H7 (cell line): ENCODE data around the gene C16orf86. TPM values are rescaled to one million over a fixed set of nuclear protein-coding genes. Genes with fewer than 3 reads are reported as not detected.

Experiments
- DNase-seq: peaks from one replicate; pipeline ENCODE4 v3.0.0; 2012
- H3K27me3 ChIP-seq: 2 replicates; pipeline ENCODE4 v1.6.0; 2011; ENCODE audit warnings: mild to moderate bottlenecking, low read length; ENCODE audit not compliant: control insufficient read depth, insufficient read depth
- H3K36me3 ChIP-seq: replicated peaks from 2 replicates; pipeline ENCODE4 v1.5.1; 2011; ENCODE audit warnings: low read length; ENCODE audit not compliant: control insufficient read depth, insufficient read depth
- H3K4me3 ChIP-seq: 2 replicates; pipeline ENCODE4 v1.5.1; 2011; ENCODE audit warnings: low read depth, mild to moderate bottlenecking, control low read depth, low read length, moderate library complexity; ENCODE audit not compliant: insufficient read depth
- total RNA-seq: library from RNA; depleted of rRNA; stranded (reverse); fragments of >200 nt; shearing (Covaris generic); gene quantifications from 2 replicates; pipeline ENCODE4 v1.2.3, GENCODE V29; 2014

Gene C16orf86
- total RNA-seq, 1 experiment from 2014 or later: 9.0 TPM

DNA sequence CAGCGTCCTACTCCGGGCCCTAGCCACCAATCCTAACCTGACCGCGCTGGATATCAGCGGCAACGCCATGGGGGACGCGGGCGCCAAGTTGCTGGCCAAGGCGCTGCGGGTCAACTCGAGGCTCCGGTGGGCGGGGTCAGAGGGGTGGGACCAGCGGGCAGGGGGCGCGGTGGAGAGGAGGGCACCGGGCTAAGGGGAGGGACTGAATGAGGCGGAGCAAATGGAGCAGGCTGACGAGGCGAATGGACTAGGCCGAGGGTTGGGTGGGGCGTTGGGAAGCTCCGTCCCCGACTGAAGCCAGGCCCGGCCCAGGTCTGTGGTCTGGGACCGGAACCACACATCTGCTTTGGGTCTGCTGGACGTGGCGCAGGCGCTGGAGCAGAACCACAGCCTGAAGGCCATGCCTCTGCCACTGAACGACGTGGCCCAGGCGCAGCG lies 17.1 kb upstream of the C16orf86 start:
- DNase-seq: peak; percentile 99
- peak overlapping the region; percentile 9; the same call in 1 of the 2 replicates for H3K4me3 ChIP-seq
- H3K27me3 ChIP-seq: peaks cover 83% of the 10 kb centered on the region
- peaks cover 4% of the 10 kb centered on the region for H3K36me3 ChIP-seq

- no peak overlapping the region for H3K4me3 ChIP-seq
Measured at GRCh38 chr16:67650023-67650422, 16.6 kb upstream of the C16orf86 start.

DNA sequence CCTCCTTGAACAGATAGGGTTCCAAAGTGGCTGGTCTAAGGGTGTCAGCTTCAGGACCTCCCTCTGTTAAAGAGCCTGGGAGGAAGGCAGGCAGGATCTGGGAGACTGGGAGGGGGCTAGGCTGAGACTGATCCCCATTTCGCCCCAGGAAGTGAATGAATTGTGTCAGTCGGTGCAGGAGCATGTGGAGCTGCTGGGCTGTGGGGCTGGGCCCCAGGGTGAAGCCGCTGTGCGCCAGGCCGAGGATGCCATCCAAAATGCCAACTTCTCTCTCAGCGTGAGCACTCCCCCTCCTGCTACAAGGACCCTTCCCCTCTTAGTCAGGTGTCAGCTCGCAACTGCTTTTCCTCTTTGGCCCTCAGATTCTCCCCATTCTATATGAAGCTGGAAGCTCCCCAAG lies 15.6 kb upstream of the C16orf86 start:
- Histone ChIP-seq H3K27me3 (peaks cover 83% of the 10 kb centered on the region), H3K4me3 (no peak overlapping the region), H3K36me3 (peaks cover 5% of the 10 kb centered on the region)
- no peak for DNase-seq

More at GRCh38 chr16:67650023-67650422, 16.6 kb upstream of the C16orf86 start:
- peaks cover 87% of the 10 kb centered on the region for H3K27me3 ChIP-seq
- no peak for DNase-seq
- H3K36me3 ChIP-seq: peaks cover 5% of the 10 kb centered on the region

- no peak for DNase-seq
- Histone ChIP-seq H3K36me3 (peaks cover 5% of the 10 kb centered on the region), H3K4me3 (no peak overlapping the region), H3K27me3 (peaks cover 79% of the 10 kb centered on the region)
Measured at GRCh38 chr16:67651847-67652246, 14.8 kb upstream of the C16orf86 start.

DNA sequence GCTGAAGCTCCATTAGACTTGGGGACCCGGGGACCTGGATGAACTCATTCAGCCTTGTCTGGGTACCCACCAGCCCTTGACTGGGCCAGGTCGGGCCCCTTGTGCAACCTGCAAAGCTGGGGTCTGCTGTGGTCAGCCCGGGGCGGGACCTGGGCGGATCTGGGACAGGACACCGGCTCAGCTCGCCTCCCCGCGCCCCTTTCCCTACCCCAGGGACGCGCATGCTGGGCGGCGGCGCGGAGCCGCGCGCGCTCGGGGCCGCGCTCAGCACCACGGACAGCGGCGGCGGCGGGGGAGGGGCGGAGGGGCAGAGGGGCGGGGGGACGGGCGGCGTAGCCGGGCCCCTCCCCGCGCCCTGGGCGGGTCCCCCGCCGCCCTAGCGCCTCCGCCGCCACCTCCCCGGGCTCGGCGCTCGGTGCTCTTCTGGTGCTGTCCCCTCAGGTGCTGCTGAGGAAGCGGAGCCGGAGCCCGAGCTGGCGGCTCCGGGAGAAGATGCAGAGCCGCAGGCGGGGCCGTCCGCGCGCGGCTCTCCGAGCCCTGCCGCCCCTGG lies 14.0 kb upstream of the C16orf86 start:
- DNase-seq: peak; percentile 100
- peak overlapping the region; percentile 46; the same call in 1 of the 2 replicates for H3K4me3 ChIP-seq

DNA sequence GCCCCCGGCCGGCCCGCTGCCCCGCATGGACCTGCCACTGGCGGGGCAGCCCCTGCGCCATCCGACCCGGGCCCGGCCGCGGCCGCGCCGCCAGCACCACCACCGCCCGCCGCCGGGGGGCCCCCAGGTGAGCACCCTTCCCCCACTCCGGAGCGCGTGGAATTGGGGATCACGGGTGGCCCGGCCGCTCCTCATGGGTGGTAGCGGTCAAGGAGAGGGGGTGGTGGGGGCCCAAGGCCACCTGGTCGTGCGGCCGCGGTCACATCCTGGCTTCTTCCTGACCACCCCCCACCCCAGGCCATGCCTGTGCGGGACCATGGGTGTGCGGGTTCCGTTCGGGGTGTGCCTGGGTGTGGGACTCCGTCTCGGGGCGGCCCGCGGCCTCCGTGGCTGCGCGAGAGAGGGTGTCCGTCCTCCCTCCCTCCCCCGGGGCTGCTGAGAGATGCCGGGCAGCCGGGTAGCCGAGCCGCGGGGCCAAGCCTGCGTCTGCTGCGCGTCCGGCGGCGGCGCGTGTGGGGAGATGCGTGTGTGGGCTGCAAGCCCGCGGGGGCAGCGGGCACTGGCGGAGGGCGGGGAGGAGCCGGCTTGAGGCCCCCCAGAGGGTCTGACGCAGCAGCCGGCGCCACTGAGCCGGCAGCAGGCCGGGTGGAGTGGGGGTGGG lies 13.4 kb upstream of the C16orf86 start:
- peak; percentile 86 for DNase-seq
- H3K27me3 ChIP-seq: peaks cover 65% of the 10 kb centered on the region
- H3K36me3 ChIP-seq: peaks cover 9% of the 10 kb centered on the region
- peak overlapping the region; percentile 46 for H3K4me3 ChIP-seq

More for the DNA sequence above, 14.0 kb upstream of the C16orf86 start:
- Histone ChIP-seq H3K36me3 (peaks cover 8% of the 10 kb centered on the region), H3K27me3 (peaks cover 71% of the 10 kb centered on the region)

GRCh38 chr16:67653789-67654402 lies 12.7 kb upstream of the C16orf86 start:
- peak; percentile 79 for DNase-seq

DNA sequence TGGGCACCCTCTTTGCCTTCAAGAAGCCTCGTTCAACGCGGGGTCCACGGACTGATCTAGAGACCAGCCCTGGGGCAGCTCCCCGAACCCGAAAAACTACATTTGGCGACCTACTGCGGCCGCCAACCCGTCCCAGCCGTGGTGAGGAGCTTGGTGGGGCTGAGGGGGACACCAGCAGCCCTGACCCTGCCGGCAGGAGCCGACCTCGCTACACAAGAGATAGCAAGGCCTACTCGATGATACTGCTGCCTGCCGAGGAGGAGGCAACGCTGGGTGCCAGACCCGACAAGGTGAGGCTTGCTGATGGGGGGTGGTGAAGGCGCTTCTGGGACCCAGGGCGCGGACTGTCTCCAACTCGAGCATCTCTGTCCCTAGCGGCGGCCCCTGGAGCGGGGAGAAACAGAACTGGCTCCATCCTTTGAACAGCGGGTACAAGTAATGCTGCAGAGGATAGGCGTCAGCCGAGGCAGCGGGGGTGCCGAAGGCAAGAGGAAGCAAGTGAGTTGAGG lies 12.2 kb upstream of the C16orf86 start:
- Histone ChIP-seq H3K27me3 (peaks cover 58% of the 10 kb centered on the region), H3K4me3 (no peak overlapping the region), H3K36me3 (peaks cover 9% of the 10 kb centered on the region)
- no peak for DNase-seq

More at GRCh38 chr16:67653789-67654402, 12.7 kb upstream of the C16orf86 start:
- H3K36me3 ChIP-seq: peaks cover 9% of the 10 kb centered on the region
- H3K4me3 ChIP-seq: no peak overlapping the region; the same call in 1 of the 2 replicates
- H3K27me3 ChIP-seq: peaks cover 58% of the 10 kb centered on the region

- no peak overlapping the region for H3K4me3 ChIP-seq
- no peak for DNase-seq
- H3K36me3 ChIP-seq: peaks cover 9% of the 10 kb centered on the region
- peaks cover 53% of the 10 kb centered on the region for H3K27me3 ChIP-seq
Measured at GRCh38 chr16:67655363-67655762, 11.3 kb upstream of the C16orf86 start.

DNA sequence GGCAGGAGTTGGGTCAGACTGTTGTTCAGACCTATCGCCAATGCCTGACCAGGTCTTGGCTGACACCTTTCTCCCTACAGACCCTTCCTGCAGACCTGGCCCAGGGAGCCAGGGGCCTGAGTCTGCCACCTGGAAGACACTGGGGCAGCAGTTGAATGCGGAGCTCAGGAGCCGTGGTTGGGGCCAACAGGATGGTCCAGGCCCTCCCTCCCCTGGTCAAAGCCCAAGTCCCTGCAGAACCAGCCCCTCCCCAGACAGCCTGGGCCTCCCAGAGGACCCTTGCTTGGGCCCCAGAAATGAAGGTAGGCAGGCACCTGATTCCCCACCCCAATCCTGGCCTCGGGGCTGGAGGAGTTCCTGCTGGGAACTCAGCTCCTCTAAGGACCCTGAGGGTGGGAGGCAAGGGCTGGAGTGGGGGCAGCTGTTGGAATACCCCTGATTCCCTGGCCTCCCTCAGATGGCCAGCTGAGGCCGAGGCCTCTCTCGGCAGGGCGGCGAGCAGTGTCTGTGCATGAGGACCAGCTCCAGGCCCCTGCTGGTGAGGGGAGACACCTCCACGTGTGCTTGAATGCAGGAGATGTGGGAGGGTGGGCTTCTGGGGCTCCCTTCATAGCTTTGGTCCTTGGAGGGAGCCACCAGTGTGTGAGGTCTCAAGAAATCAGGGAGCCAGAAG lies 10.1 kb upstream of the C16orf86 start:
- DNase-seq: no peak
- Histone ChIP-seq H3K27me3 (peaks cover 45% of the 10 kb centered on the region), H3K36me3 (peaks cover 7% of the 10 kb centered on the region), H3K4me3 (no peak overlapping the region)

DNA sequence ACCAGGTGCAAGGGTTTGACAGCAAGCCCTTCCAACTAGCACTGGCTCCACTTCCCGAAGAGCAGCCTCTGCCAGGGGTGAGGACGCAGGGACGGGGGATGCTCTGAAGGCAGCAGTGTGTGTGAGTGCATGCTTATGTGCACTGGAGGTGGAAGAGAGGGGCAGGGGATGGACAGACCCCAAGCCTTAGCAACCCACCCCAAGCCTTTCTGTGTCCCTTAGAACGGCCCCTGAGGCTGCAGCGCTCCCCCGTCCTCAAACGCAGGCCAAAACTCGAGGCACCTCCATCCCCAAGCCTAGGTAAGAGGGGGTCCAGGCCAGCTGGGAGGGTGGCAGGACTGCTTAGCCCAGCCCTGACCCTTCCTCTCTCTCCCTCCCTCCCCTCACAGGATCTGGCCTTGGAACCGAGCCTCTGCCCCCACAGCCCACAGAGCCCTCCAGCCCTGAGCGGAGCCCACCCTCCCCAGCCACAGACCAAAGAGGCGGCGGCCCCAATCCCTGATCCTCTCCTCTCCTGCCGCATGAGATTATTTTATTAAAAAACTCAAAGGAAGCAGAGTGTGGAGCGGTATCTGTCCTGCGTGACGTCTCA lies 9.5 kb upstream of the C16orf86 start:
- no peak for DNase-seq
- no peak overlapping the region for H3K4me3 ChIP-seq
- H3K27me3 ChIP-seq: peaks cover 45% of the 10 kb centered on the region
- peaks cover 5% of the 10 kb centered on the region for H3K36me3 ChIP-seq

- Histone ChIP-seq H3K36me3 (peaks cover 5% of the 10 kb centered on the region), H3K4me3 (no peak overlapping the region), H3K27me3 (peaks cover 40% of the 10 kb centered on the region)
- DNase-seq: no peak
Measured at GRCh38 chr16:67657751-67658518, 8.7 kb upstream of the C16orf86 start.

- Histone ChIP-seq H3K36me3 (peaks cover 5% of the 10 kb centered on the region), H3K4me3 (peak overlapping the region; percentile 92)
- no peak for DNase-seq
Measured at GRCh38 chr16:67658849-67659674, 7.6 kb upstream of the C16orf86 start.

More at GRCh38 chr16:67658849-67659674, 7.6 kb upstream of the C16orf86 start:
- H3K27me3 ChIP-seq: peaks cover 30% of the 10 kb centered on the region; the same call in 1 of the 2 replicates
